C4-2B (cell line): Measurements from ENCODE around the gene PACRG.

ENCODE experiments used
- CTCF ChIP-seq: fragments of 450-650 bp; conservative IDR thresholded peaks from 2 replicates; pipeline ENCODE4 v1.5.1; 2017; ENCODE audit warnings: mild to moderate bottlenecking
- ZFX ChIP-seq: fragments of 450-650 bp; IDR thresholded peaks from 2 replicates; pipeline ENCODE4 v1.6.1; 2017

GRCh38 chr6:163113358-163113962 lies 385.7 kb downstream of the PACRG start:
- TF ChIP-seq CTCF (no peak), ZFX (no peak)
